ENCODE data around the gene STK10. TPM values are rescaled to one million over a fixed set of nuclear protein-coding genes. Genes with fewer than 3 reads are reported as not detected.

STK10 gene
- total RNA-seq, 3 donors from 2014 or later, result 22.7 to 36.3 (median 29.9) TPM

GRCh38 chr5:171999877-172000276 lies 188.1 kb downstream of the STK10 start:
- Histone ChIP-seq H3K4me1 (ENCODE audit: low read depth) (peaks cover 21% of the 10 kb centered on the region), H3K4me3 (no peak overlapping the region), H3K9me3 (no peaks in the 10 kb centered on the region), H3K36me3 (ENCODE audit: low read depth) (no peaks in the 10 kb centered on the region)
- no peak for TF ChIP-seq CTCF (IDR thresholded peaks at IDR 0.05)
- ATAC-seq (peak; percentile 40), DNase-seq (no peak)
- intact Hi-C loops (cut with DNase I, micrococcal nuclease), result no loop called here

GRCh38 chr5:171999100-171999499 lies 188.9 kb downstream of the STK10 start:
- ATAC-seq, result no peak
- Histone ChIP-seq H3K36me3 (ENCODE audit: low read depth) (no peaks in the 10 kb centered on the region), H3K9me3 (no peaks in the 10 kb centered on the region), H3K4me3 (no peak overlapping the region), H3K4me1 (ENCODE audit: low read depth) (peaks cover 21% of the 10 kb centered on the region)
- TF ChIP-seq CTCF (IDR thresholded peaks at IDR 0.05), result no peak
- DNase-seq, result no peak
- intact Hi-C loops (cut with DNase I, micrococcal nuclease), result no loop called here

DNA sequence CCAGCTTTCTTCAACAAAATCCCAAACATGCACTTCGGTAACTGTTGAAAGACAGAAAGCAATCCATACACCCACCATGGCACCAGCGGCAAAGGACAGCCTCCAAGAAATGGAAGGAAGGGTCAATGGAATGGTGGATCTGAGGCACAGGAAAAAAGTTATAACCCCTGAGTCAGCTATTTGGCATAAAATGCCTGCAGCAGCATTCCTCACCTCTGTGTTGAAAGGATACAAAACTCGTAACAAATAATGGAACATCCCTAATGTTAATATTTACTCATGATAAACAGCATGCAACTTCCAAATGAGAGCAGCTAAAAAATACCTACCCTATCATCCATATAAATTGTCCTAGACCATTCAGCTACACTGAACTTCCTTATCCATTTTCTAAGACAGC lies 191.0 kb downstream of the STK10 start:
- no peak overlapping the region for H3K4me3 ChIP-seq
- no peak for ATAC-seq

GRCh38 chr5:171992813-171993212 lies 195.2 kb downstream of the STK10 start:
- Histone ChIP-seq H3K4me3 (no peak overlapping the region), H3K36me3 (ENCODE audit: low read depth) (no peaks in the 10 kb centered on the region), H3K9me3 (no peaks in the 10 kb centered on the region), H3K4me1 (ENCODE audit: low read depth) (peaks cover 21% of the 10 kb centered on the region)
- no peak for ATAC-seq
- TF ChIP-seq CTCF (IDR thresholded peaks at IDR 0.05), result no peak
- intact Hi-C loops (cut with DNase I, micrococcal nuclease), result no loop called here
- no peak for DNase-seq

More for the DNA sequence above, 191.0 kb downstream of the STK10 start:
- no peak for DNase-seq
- intact Hi-C loops (cut with DNase I, micrococcal nuclease), result no loop called here
- no peaks in the 10 kb centered on the region for H3K36me3 ChIP-seq (ENCODE audit: low read depth)
- peaks cover 18% of the 10 kb centered on the region for H3K4me1 ChIP-seq (ENCODE audit: low read depth)
- no peak for TF ChIP-seq CTCF (IDR thresholded peaks at IDR 0.05)
- no peaks in the 10 kb centered on the region for H3K9me3 ChIP-seq

GRCh38 chr5:171992305-171992704 lies 195.7 kb downstream of the STK10 start:
- ATAC-seq (no peak), DNase-seq (no peak)
- Histone ChIP-seq H3K4me1 (ENCODE audit: low read depth) (peaks cover 24% of the 10 kb centered on the region), H3K4me3 (no peak overlapping the region), H3K36me3 (ENCODE audit: low read depth) (no peaks in the 10 kb centered on the region), H3K9me3 (no peaks in the 10 kb centered on the region)
- TF ChIP-seq CTCF (IDR thresholded peaks at IDR 0.05), result no peak
- intact Hi-C loops (cut with DNase I, micrococcal nuclease), result no loop called here

Other genes with a start within 250 kb of the STK10 start
- 10 to 100 TPM; 37.2 to 50.2 (median 39.5) TPM for gene FBXW11, start 181.6 kb downstream of the STK10 start, total RNA-seq
- gene EFCAB9, start 5.9 kb upstream of the STK10 start, total RNA-seq, result not detected
- 10 to 100 TPM; 18.3 to 22.2 (median 20.0) TPM for gene UBTD2, start 95.5 kb upstream of the STK10 start, total RNA-seq

Data from mucosa of descending colon (tissue), 3 donors.